RPMI7951 (cell line): ENCODE results near the gene PPP2R3A. TPM values are rescaled to one million over a fixed set of nuclear protein-coding genes. Genes with fewer than 3 reads are reported as not detected.

ENCODE experiments used
- DNase-seq: peaks from one replicate; pipeline ENCODE4 v3.0.0-alpha.2; 2012; ENCODE audit warnings: low read depth
- total RNA-seq: library from RNA; depleted of rRNA; stranded (reverse); fragments of >200 nt; shearing (Covaris generic); gene quantifications from 2 replicates; pipeline ENCODE4 v1.2.3, GENCODE V29; 2014; rRNA removed

PPP2R3A gene
- total RNA-seq, 1 experiment from 2014 or later = 15.1 TPM

- DNase-seq = peak; percentile 78
Measured at GRCh38 chr3:136195258-136196063, 229.9 kb downstream of the PPP2R3A start.

GRCh38 chr3:136196064-136196400, 230.5 kb downstream of the PPP2R3A start, which contains the start of gene MSL2:
Gene MSL2, minus strand, starts transcription at chr3:136196335. Its CDS starts 1,222 bp downstream, at chr3:136195113.
- DNase-seq = no peak

GRCh38 chr3:136196401-136197158, 231.1 kb downstream of the PPP2R3A start:
- DNase-seq = peak; percentile 99

GRCh38 chr3:136197159-136197793, 231.7 kb downstream of the PPP2R3A start:
- peak; percentile 9 for DNase-seq

Other genes with a start within 250 kb of the PPP2R3A start
- gene MSL2, start 230.6 kb downstream of the PPP2R3A start, total RNA-seq = 13.1 and 13.7 TPM in 2 replicates